H1 (cell line): ENCODE results near the gene SAMD9. TPM values are rescaled to one million over a fixed set of nuclear protein-coding genes. Genes with fewer than 3 reads are reported as not detected.

Experiments used
- CTCF ChIA-PET: fragments of 300-600 bp; sonication (Branson Sonifier 250); formaldehyde crosslinking; loops from one replicate; lab custom pipeline; 2021; ENCODE audit not compliant: partially characterized antibody; lab: Charles Lee
- POLR2A ChIA-PET: fragments of 300-600 bp; sonication (Branson Sonifier 250); formaldehyde crosslinking; loops from one replicate; lab custom pipeline; 2021; ENCODE audit warnings: inconsistent platforms; ENCODE audit not compliant: partially characterized antibody; lab: Charles Lee
- DNase-seq, 2 experiments: peaks; one replicate each; pipeline versions ENCODE4 v3.0.0 to v3.0.0-alpha.2; 2010 to 2022; ENCODE audit warnings: low spot score in 2 of 2, low read depth in 1 of 2, mixed read lengths in 1 of 2
- FAIRE-seq: peaks from 2 replicates; lab custom pipeline; 2011; peaks lifted over from hg19 to GRCh38; lab: Jason Lieb, UNC
- H2AFZ ChIP-seq: 2 replicates; pipeline ENCODE4 v1.8.1; 2012; ENCODE audit warnings: low read length, inconsistent platforms
- H2AK5ac ChIP-seq: 2 replicates; pipeline ENCODE4 v1.6.1; 2013; ENCODE audit warnings: low read depth, low read length
- H2BK120ac ChIP-seq: replicated peaks from 2 replicates; pipeline ENCODE3; 2013; ENCODE audit warnings: low read depth, low read length, inconsistent platforms
- H2BK12ac ChIP-seq: 2 replicates; pipeline ENCODE4 v1.6.1; 2013; ENCODE audit warnings: low read depth, low read length
- H2BK15ac ChIP-seq: 2 replicates; pipeline ENCODE4 v1.6.1; 2013; ENCODE audit warnings: low read length
- H2BK20ac ChIP-seq: 2 replicates; pipeline ENCODE4 v1.6.1; 2013; ENCODE audit warnings: low read length
- H2BK5ac ChIP-seq: 2 replicates; pipeline ENCODE4 v1.6.1; 2013; ENCODE audit warnings: low read depth, low read length
- H3K14ac ChIP-seq: 2 replicates; pipeline ENCODE4 v1.6.1; 2013; ENCODE audit warnings: inconsistent platforms; ENCODE audit not compliant: insufficient read length
- H3K18ac ChIP-seq: 2 replicates; pipeline ENCODE4 v1.6.1; 2013; ENCODE audit warnings: low read length; ENCODE audit errors: extremely low read depth
- H3K23ac ChIP-seq: 2 replicates; pipeline ENCODE4 v1.6.1; 2013; ENCODE audit warnings: inconsistent platforms; ENCODE audit not compliant: insufficient read length
- H3K23me2 ChIP-seq: 2 replicates; pipeline ENCODE4 v1.6.1; 2013; ENCODE audit warnings: low read depth, low read length
- H3K27ac ChIP-seq: 2 replicates; pipeline ENCODE4 v1.6.1; 2011; ENCODE audit warnings: low read depth, low read length, inconsistent platforms
- H3K27me3 ChIP-seq, 4 experiments: replicated peaks in 1 of 4; 1 replicate in 1 of 4; 2 replicates in 3 of 4; pipeline versions ENCODE4 v1.6.1 to v1.8.1; 2011 to 2013; ENCODE audit warnings: low read length in 3 of 4, mild to moderate bottlenecking in 3 of 4, inconsistent platforms in 2 of 4, mixed read lengths in 2 of 4, moderate library complexity in 1 of 4; ENCODE audit not compliant: control insufficient read depth in 3 of 4, insufficient read depth in 3 of 4; ENCODE audit errors: extremely low read depth in 1 of 4
- H3K36me3 ChIP-seq, 4 experiments: 2 replicates each; pipeline versions ENCODE4 v1.6.1 to v1.8.1; 2011 to 2013; ENCODE audit warnings: mild to moderate bottlenecking in 4 of 4, low read length in 3 of 4, moderate library complexity in 2 of 4, control low read depth in 1 of 4, inconsistent platforms in 1 of 4; ENCODE audit not compliant: insufficient read depth in 4 of 4, control insufficient read depth in 2 of 4
- H3K4ac ChIP-seq: replicated peaks from 2 replicates; pipeline ENCODE3; 2013; ENCODE audit warnings: low read length, low read depth, mixed read lengths, inconsistent platforms; ENCODE audit not compliant: insufficient read length
- H3K4me1 ChIP-seq, 4 experiments: replicated peaks in 1 of 4; 1 replicate in 1 of 4; 2 replicates in 3 of 4; pipeline versions ENCODE4 v1.6.1 to v1.8.1; 2011 to 2013; ENCODE audit warnings: low read length in 3 of 4, inconsistent platforms in 2 of 4, mixed read lengths in 1 of 4; ENCODE audit not compliant: insufficient read depth in 4 of 4, control insufficient read depth in 3 of 4
- H3K4me2 ChIP-seq, 2 experiments: 2 replicates each; pipeline versions ENCODE4 v1.6.1 to v1.8.1; 2011 to 2013; ENCODE audit warnings: low read depth in 2 of 2, low read length in 2 of 2, control low read depth in 1 of 2, inconsistent platforms in 1 of 2, mild to moderate bottlenecking in 1 of 2; ENCODE audit not compliant: insufficient read depth in 1 of 2
- H3K4me3 ChIP-seq, 4 experiments: fragments of 200-600, 300-600 bp in 1 of 4; sonication (generic), shearing (Covaris generic), sonication (Bioruptor Twin) in 1 of 4; 2 replicates each; pipeline versions ENCODE4 v1.5.1 to v1.8.1; 2011 to 2016; ENCODE audit warnings: low read length in 4 of 4, low read depth in 3 of 4, control low read depth in 2 of 4, inconsistent platforms in 2 of 4, mild to moderate bottlenecking in 2 of 4, mixed read lengths in 1 of 4, moderate library complexity in 1 of 4; ENCODE audit not compliant: insufficient read depth in 2 of 4; ENCODE audit errors: extremely low read depth in 1 of 4
- H3K56ac ChIP-seq: replicated peaks from 2 replicates; pipeline ENCODE3; 2013; ENCODE audit warnings: low read depth, mild to moderate bottlenecking, mixed read lengths, low read length, inconsistent platforms; ENCODE audit not compliant: insufficient read length
- H3K79me1 ChIP-seq: 2 replicates; pipeline ENCODE4 v1.6.1; 2013; ENCODE audit warnings: low read depth, low read length, control low read depth
- H3K79me2 ChIP-seq, 2 experiments: 2 replicates each; pipeline versions ENCODE4 v1.6.1 to v1.8.1; 2012 to 2013; ENCODE audit warnings: low read length in 2 of 2, mild to moderate bottlenecking in 2 of 2, inconsistent platforms in 1 of 2; ENCODE audit not compliant: insufficient read depth in 2 of 2, control insufficient read depth in 1 of 2
- H3K9ac ChIP-seq, 4 experiments: replicated peaks in 1 of 4; 1 replicate in 1 of 4; 2 replicates in 3 of 4; pipeline versions ENCODE4 v1.6.1 to v1.8.1; 2011 to 2013; ENCODE audit warnings: low read depth in 3 of 4, low read length in 3 of 4, control low read depth in 2 of 4, mild to moderate bottlenecking in 2 of 4, moderate library complexity in 2 of 4, inconsistent platforms in 1 of 4; ENCODE audit errors: extremely low read depth in 1 of 4
- H3K9me3 ChIP-seq, 2 experiments: 2 replicates each; pipeline versions ENCODE4 v1.6.1 to v1.8.1; 2012 to 2013; ENCODE audit warnings: mild to moderate bottlenecking in 2 of 2, moderate library complexity in 2 of 2, control low read depth in 1 of 2, inconsistent platforms in 1 of 2, low read depth in 1 of 2, low read length in 1 of 2, mixed read lengths in 1 of 2; ENCODE audit not compliant: insufficient read depth in 2 of 2
- H4K20me1 ChIP-seq, 2 experiments: replicated peaks in 1 of 2; 2 replicates each; pipeline versions ENCODE3 to v1.8.1; 2011 to 2013; ENCODE audit warnings: inconsistent platforms in 2 of 2, low read length in 2 of 2, mild to moderate bottlenecking in 1 of 2; ENCODE audit not compliant: insufficient read depth in 2 of 2, control insufficient read depth in 1 of 2
- H4K5ac ChIP-seq: 2 replicates; pipeline ENCODE4 v1.6.1; 2013; ENCODE audit warnings: low read length, low read depth, mixed read lengths, inconsistent platforms; ENCODE audit not compliant: insufficient read length
- H4K8ac ChIP-seq: 2 replicates; pipeline ENCODE4 v1.8.0; 2013; ENCODE audit warnings: mild to moderate bottlenecking, moderate library complexity, low read length, inconsistent platforms; ENCODE audit not compliant: insufficient read depth; ENCODE audit errors: extremely low read depth
- H4K91ac ChIP-seq: replicated peaks from 2 replicates; pipeline ENCODE3; 2013; ENCODE audit warnings: low read length, mixed read lengths, inconsistent platforms; ENCODE audit not compliant: insufficient read length
- SP4 ChIP-seq: IDR thresholded peaks from 2 replicates; pipeline ENCODE4 v1.6.1; 2012; ENCODE audit warnings: low read length, inconsistent platforms
- WGBS, 2 experiments: shearing (Covaris generic) in 1 of 2; methylation state at CpG; one replicate each; pipeline versions ENCODE4 v1.1.6 to v1.1.7; 2013 to 2015; ENCODE audit warnings: low lambda C conversion rate in 2 of 2, mixed read lengths in 2 of 2, inconsistent platforms in 1 of 2, low coverage in 1 of 2, missing lambda C conversion rate in 1 of 2; ENCODE audit not compliant: insufficient replicate concordance in 2 of 2, insufficient coverage in 1 of 2, insufficient read length in 1 of 2; ENCODE audit errors: extremely low coverage in 1 of 2, missing lambda C conversion rate in 1 of 2; 5-methylcytosine and 5-hydroxymethylcytosine counted together
- polyA plus RNA-seq, 7 experiments: library from polyadenylated mRNA; depleted of rRNA in 3 of 7; stranded (reverse) in 5 of 7; unstranded in 2 of 7; fragments of >200 nt in 5 of 7; fragments of 200-250 nt in 2 of 7; gene quantifications; 1 replicate in 5 of 7; 2 replicates in 1 of 7; 4 replicates in 1 of 7; pipeline versions ENCODE4 v1.2.1 to v1.2.3, GENCODE V29; 2011 to 2013; ENCODE audit warnings: missing spikeins in 2 of 7, mixed read lengths in 2 of 7
- total RNA-seq: library from RNA; stranded (reverse); fragmentation: NEBNext Ultra II Directional; extraction: Animal tissue kit (Norgen Biotek cat#: 25700); gene quantifications from 2 replicates; pipeline ENCODE4 v1.2.1, GENCODE V29; 2021

SAMD9 gene
- total and polyA plus RNA-seq, 2 of the 8 experiments (the other 6 are each of a cell fraction or from before 2014, with no cell fraction given) = 0.02 TPM; not detected in 1

DNA sequence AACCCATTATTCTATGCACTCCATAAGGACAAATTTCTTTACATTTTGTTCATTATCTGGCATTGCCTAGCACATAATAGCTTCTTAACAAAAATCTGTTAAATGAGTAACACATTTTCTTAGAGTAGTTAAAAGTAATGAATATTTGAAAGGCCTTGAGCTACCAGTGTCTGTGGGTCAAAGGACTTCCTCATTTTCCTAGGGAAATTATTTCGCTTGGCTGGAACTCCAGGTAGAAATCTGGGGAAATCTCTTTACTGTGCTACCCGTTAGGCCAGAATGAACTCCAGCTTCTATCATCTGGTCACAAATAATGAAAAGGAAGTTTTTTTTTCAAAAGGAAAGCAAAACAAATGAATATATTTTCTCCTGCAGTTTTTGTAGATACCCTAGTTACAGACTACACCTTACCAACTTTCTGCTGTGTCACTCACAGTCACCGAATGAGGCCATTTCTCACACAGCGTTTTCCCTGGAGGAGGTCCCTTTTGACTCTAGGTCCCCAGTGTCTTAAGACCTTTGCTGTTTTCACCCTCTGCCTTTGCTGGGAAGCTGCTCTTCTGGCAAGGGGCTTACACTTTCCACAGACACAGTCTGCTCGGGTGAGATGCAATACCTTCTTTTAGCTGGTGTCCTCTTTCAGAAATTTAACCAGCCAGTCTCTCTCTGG is 28.8 kb upstream of the SAMD9 start:
- CTCF ChIA-PET = interaction anchor here (1.0 to 1.2 kb wide), 2 partner anchors 11 to 82 kb away, joined by 3 to 5 read pairs; no protein-coding TSS in a partner anchor
- Histone ChIP-seq H3K27ac (no peak overlapping the region), H2BK12ac (no peak overlapping the region), H2BK20ac (no peak overlapping the region), H3K4me1 (0 out of 7 replicates have a peak, but pooled peaks cover 0 to 2% (median under 1%) of the 10 kb centered on the region in 4 experiments), H3K56ac (no peak overlapping the region), H3K23ac (no peak overlapping the region), H3K79me1 (no peaks in the 10 kb centered on the region), H2AK5ac (no peak overlapping the region), H2BK15ac (no peak overlapping the region), H4K8ac (no peak overlapping the region), H4K5ac (no peak overlapping the region), H3K4me2 (no peak overlapping the region), H3K4me3 (no peak overlapping the region), H3K18ac (0 out of 2 replicates have a peak overlapping the region, but pooled peaks have one; percentile 6), H3K36me3 (no peaks in the 10 kb centered on the region), H2AFZ (peak overlapping the region; percentile 27; the same call in 1 of the 2 replicates), H2BK120ac (no peak overlapping the region), H4K20me1 (no peaks in the 10 kb centered on the region), H3K79me2 (no peaks in the 10 kb centered on the region), H3K23me2 (no peaks in the 10 kb centered on the region), H4K91ac (no peak overlapping the region), H3K14ac (no peak overlapping the region), H3K4ac (no peak overlapping the region), H2BK5ac (no peak overlapping the region), H3K9ac (no peak overlapping the region), H3K9me3 (no peaks in the 10 kb centered on the region), H3K27me3 (no peaks in the 10 kb centered on the region)
- POLR2A ChIA-PET = interaction anchor here (0.7 kb wide), 1 partner anchor 323 kb away, joined by 3 read pairs; no protein-coding TSS in a partner anchor
- TF ChIP-seq SP4 = no peak
- 83% methylated on average over 5 of the region's 5 CpGs; no CpG with 5 or more reads in 1 of the 2 experiments for WGBS, 2 experiments
- DNase-seq = no peak
- FAIRE-seq = no peak
